GM18873 (cell line): ENCODE results near the gene PCP4.

Experiments used
- ATAC-seq: cut with Tn5 transposase; IDR thresholded peaks from one replicate; pipeline ENCODE4 v1.9.1; 2021; ENCODE audit warnings: mild to moderate bottlenecking, moderate library complexity, moderate number of reproducible peaks; ENCODE audit not compliant: unreplicated experiment, low FRiP score

PCP4 gene

GRCh38 chr21:39968010-39968409 is 100.8 kb downstream of the PCP4 start:
- ATAC-seq, result no peak

- ATAC-seq, result no peak
Observed at GRCh38 chr21:39969691-39970364, 102.6 kb downstream of the PCP4 start.

GRCh38 chr21:39971956-39972355 is 104.7 kb downstream of the PCP4 start:
- no peak for ATAC-seq

GRCh38 chr21:39972471-39972870 is 105.2 kb downstream of the PCP4 start:
- ATAC-seq, result no peak

- ATAC-seq, result no peak
Observed at GRCh38 chr21:39972976-39973770, 105.9 kb downstream of the PCP4 start.

- no peak for ATAC-seq
Observed at GRCh38 chr21:39976800-39977199, 109.6 kb downstream of the PCP4 start.
